IMR-90 (cell line): ENCODE results near the gene ARL8B. TPM values are rescaled to one million over a fixed set of nuclear protein-coding genes. Genes with fewer than 3 reads are reported as not detected.

ENCODE experiments used
- ATAC-seq: fragments of 200-7000 bp; cut with Tn5 transposase; 2 replicates; pipeline ENCODE4 v1.9.1; 2020; ENCODE audit warnings: low read depth, mild to moderate bottlenecking, moderate library complexity
- BruUV-seq: library from RNA; stranded (reverse); fragments of 400-500 nt; replicated peaks from 2 replicates; lab custom pipeline; 2021; lab: Mats Ljungman, UMichigan
- CTCF ChIA-PET: fragments of 300-600 bp; formaldehyde crosslinking; extraction: SDS; loops from one replicate; lab custom pipeline; 2021; ENCODE audit warnings: antibody characterized with exemption; lab: Yijun Ruan, JAX
- POLR2A ChIA-PET: fragments of 300-600 bp; sonication (Branson Sonifier 250); formaldehyde crosslinking; loops from one replicate; lab custom pipeline; 2022; ENCODE audit warnings: antibody characterized with exemption; ENCODE audit not compliant: unreplicated experiment; lab: Charles Lee
- DNase-seq: peaks from one replicate; pipeline ENCODE4 v3.0.0; 2013
- H2AFZ ChIP-seq: replicated peaks from 2 replicates; pipeline ENCODE3; 2013; ENCODE audit warnings: low read length, mild to moderate bottlenecking; ENCODE audit not compliant: poor library complexity
- H2AK5ac ChIP-seq: 2 replicates; pipeline ENCODE4 v1.6.1; 2013; ENCODE audit warnings: low read depth, low read length, inconsistent platforms
- H2AK9ac ChIP-seq: replicated peaks from 2 replicates; pipeline ENCODE3; 2013; ENCODE audit warnings: mild to moderate bottlenecking, low read depth, low read length, moderate library complexity; ENCODE audit not compliant: poor library complexity
- H2BK120ac ChIP-seq: 2 replicates; pipeline ENCODE4 v1.6.1; 2013; ENCODE audit warnings: low read depth, low read length, inconsistent platforms
- H2BK15ac ChIP-seq: 3 replicates; pipeline ENCODE4 v1.6.1; 2013; ENCODE audit warnings: low read depth, low read length, inconsistent platforms
- H2BK20ac ChIP-seq: 2 replicates; pipeline ENCODE4 v1.6.1; 2013; ENCODE audit warnings: low read depth, mild to moderate bottlenecking, inconsistent platforms, low read length, moderate library complexity
- H2BK5ac ChIP-seq: 2 replicates; pipeline ENCODE4 v1.6.1; 2013; ENCODE audit warnings: mild to moderate bottlenecking, low read depth, low read length, inconsistent platforms; ENCODE audit not compliant: poor library complexity, severe bottlenecking
- H3K14ac ChIP-seq: replicated peaks from 2 replicates; pipeline ENCODE4 v1.6.1; 2013; ENCODE audit warnings: low read depth, low read length, inconsistent platforms
- H3K18ac ChIP-seq: 2 replicates; pipeline ENCODE4 v1.6.1; 2013; ENCODE audit warnings: low read depth, low read length, control low read depth
- H3K23ac ChIP-seq: 2 replicates; pipeline ENCODE4 v1.6.1; 2013; ENCODE audit warnings: low read depth, low read length, inconsistent platforms
- H3K27ac ChIP-seq: 2 replicates; pipeline ENCODE4 v1.5.1; 2013; ENCODE audit warnings: mild to moderate bottlenecking, control low read depth, low read length; ENCODE audit not compliant: insufficient read depth
- H3K27me3 ChIP-seq: 2 replicates; pipeline ENCODE4 v1.6.1; 2013; ENCODE audit warnings: low read length; ENCODE audit not compliant: control insufficient read depth, insufficient read depth
- H3K36me3 ChIP-seq: 2 replicates; pipeline ENCODE4 v1.6.1; 2013; ENCODE audit warnings: low read length, mixed read lengths; ENCODE audit not compliant: control insufficient read depth, insufficient read depth
- H3K4ac ChIP-seq: 2 replicates; pipeline ENCODE4 v1.6.1; 2013; ENCODE audit warnings: low read depth, low read length, inconsistent platforms
- H3K4me1 ChIP-seq: 2 replicates; pipeline ENCODE4 v1.6.1; 2013; ENCODE audit warnings: low read length, mixed read lengths; ENCODE audit not compliant: control insufficient read depth, insufficient read depth
- H3K4me2 ChIP-seq: 2 replicates; pipeline ENCODE4 v1.6.1; 2013; ENCODE audit warnings: low read depth, mild to moderate bottlenecking, control low read depth, low read length, moderate library complexity
- H3K4me3 ChIP-seq: 2 replicates; pipeline ENCODE4 v1.5.1; 2013; ENCODE audit warnings: low read depth, mild to moderate bottlenecking, control low read depth, low read length, moderate library complexity; ENCODE audit not compliant: insufficient read depth
- H3K56ac ChIP-seq: 2 replicates; pipeline ENCODE4 v1.6.1; 2013; ENCODE audit warnings: low read length, inconsistent platforms; ENCODE audit not compliant: insufficient read depth; ENCODE audit errors: extremely low read depth
- H3K79me1 ChIP-seq, 2 experiments: 2 replicates each; pipeline ENCODE4 v1.6.1; 2013; ENCODE audit warnings: low read length in 2 of 2, inconsistent platforms in 1 of 2, low read depth in 1 of 2
- H3K9ac ChIP-seq: 2 replicates; pipeline ENCODE4 v1.6.1; 2013; ENCODE audit warnings: low read depth, low read length, control low read depth
- H3K9me1 ChIP-seq: 2 replicates; pipeline ENCODE4 v1.6.1; 2013; ENCODE audit warnings: low read length, inconsistent platforms; ENCODE audit not compliant: insufficient read depth
- H3K9me3 ChIP-seq: 2 replicates; pipeline ENCODE4 v1.6.1; 2013; ENCODE audit warnings: low read length; ENCODE audit not compliant: control insufficient read depth, insufficient read depth
- H4K20me1 ChIP-seq: 2 replicates; pipeline ENCODE4 v1.6.1; 2013; ENCODE audit warnings: low read length, inconsistent platforms; ENCODE audit not compliant: insufficient read depth
- H4K5ac ChIP-seq: 2 replicates; pipeline ENCODE4 v1.6.1; 2013; ENCODE audit warnings: mild to moderate bottlenecking, low read depth, low read length, control low read depth
- H4K8ac ChIP-seq, 2 experiments: 2 replicates each; pipeline ENCODE4 v1.6.1; 2013; ENCODE audit warnings: low read depth in 2 of 2, low read length in 2 of 2, control low read depth in 1 of 2, inconsistent platforms in 1 of 2
- H4K91ac ChIP-seq: 2 replicates; pipeline ENCODE4 v1.6.1; 2013; ENCODE audit warnings: low read depth, low read length, inconsistent platforms; ENCODE audit not compliant: insufficient read depth
- BHLHE40 ChIP-seq: fragments of 150-350 bp; IDR thresholded peaks from 2 replicates; pipeline ENCODE4 v1.6.1; 2016; ENCODE audit warnings: mild to moderate bottlenecking, low read depth, low read length
- CEBPB ChIP-seq: IDR thresholded peaks from 2 replicates; pipeline ENCODE4 v1.6.1; 2012; ENCODE audit warnings: low read depth, low read length, improper control_type of control experiment
- CHD1 ChIP-seq: IDR thresholded peaks from 2 replicates; pipeline ENCODE4 v1.6.1; 2012; ENCODE audit warnings: low read depth, low read length, improper control_type of control experiment
- FOS ChIP-seq: fragments of 150-350 bp; IDR thresholded peaks from 2 replicates; pipeline ENCODE4 v1.6.1; 2016; ENCODE audit warnings: low read depth, low read length
- MAFK ChIP-seq: IDR thresholded peaks from 2 replicates; pipeline ENCODE4 v1.6.1; 2012; ENCODE audit warnings: low read depth, low read length, improper control_type of control experiment
- MAZ ChIP-seq: IDR thresholded peaks from 2 replicates; pipeline ENCODE4 v1.6.1; 2012; ENCODE audit warnings: low read depth, mild to moderate bottlenecking, low read length, improper control_type of control experiment, moderate library complexity, borderline replicate concordance
- MXI1 ChIP-seq: IDR thresholded peaks from 2 replicates; pipeline ENCODE4 v1.6.1; 2012; ENCODE audit warnings: low read depth, mild to moderate bottlenecking, low read length, moderate library complexity, borderline replicate concordance
- NFE2L2 ChIP-seq: fragments of 150-350 bp; IDR thresholded peaks from 2 replicates; pipeline ENCODE4 v1.6.1; 2016; ENCODE audit warnings: low read depth, mild to moderate bottlenecking, low read length
- POLR2A ChIP-seq: IDR thresholded peaks from 2 replicates; pipeline ENCODE4 v1.6.1; 2012; ENCODE audit warnings: mild to moderate bottlenecking, low read depth, low read length
- RAD21 ChIP-seq: IDR thresholded peaks from 2 replicates; pipeline ENCODE4 v1.6.1; 2012; ENCODE audit warnings: low read length, improper control_type of control experiment
- RCOR1 ChIP-seq: IDR thresholded peaks from 2 replicates; pipeline ENCODE4 v1.6.1; 2012; ENCODE audit warnings: mild to moderate bottlenecking, low read length, improper control_type of control experiment; ENCODE audit not compliant: insufficient replicate concordance
- RFX5 ChIP-seq: IDR thresholded peaks from 2 replicates; pipeline ENCODE4 v1.8.0; 2012; ENCODE audit warnings: low read depth, mild to moderate bottlenecking, low read length, moderate library complexity
- SMC3 ChIP-seq: fragments of 150-350 bp; IDR thresholded peaks from 2 replicates; pipeline ENCODE4 v1.6.1; 2016; ENCODE audit warnings: low read depth, mild to moderate bottlenecking, antibody characterized with exemption, low read length, moderate library complexity
- WGBS, 2 experiments: methylation state at CpG; one replicate each; pipeline versions ENCODE4 v1.1.5 to v1.1.7; 2013; ENCODE audit warnings: missing lambda C conversion rate in 2 of 2; ENCODE audit not compliant: insufficient read length in 1 of 2; ENCODE audit errors: extremely low coverage in 2 of 2; 5-methylcytosine and 5-hydroxymethylcytosine counted together
- dilution Hi-C: fragments of 300-500 bp; cut with HindIII; formaldehyde crosslinking; loops from one replicate; pipeline ENCODE4 v1.14.3; 2018; ENCODE audit warnings: low sequenced_read_pairs; ENCODE audit not compliant: unreplicated experiment
- in situ Hi-C: fragments of 300-500 bp; cut with MboI; formaldehyde crosslinking; loops from 3 replicates; pipeline ENCODE4 v1.14.3; 2019; ENCODE audit warnings: low sequenced_read_pairs, inconsistent platforms, mixed read lengths
- intact Hi-C: fragments of 100-400 bp; cut with micrococcal nuclease; formaldehyde crosslinking; loops from 2 replicates; pipeline ENCODE4 v1.10.0; 2022
- polyA plus RNA-seq, 3 experiments: library from polyadenylated mRNA; depleted of rRNA; stranded (reverse); fragments of >200 nt; gene quantifications; 2 replicates each; pipeline ENCODE4 v1.2.3, GENCODE V29; 2012; ENCODE audit warnings: low replicate concordance in 1 of 3
- total RNA-seq: library from RNA; depleted of rRNA; stranded (reverse); fragments of >200 nt; gene quantifications from 2 replicates; pipeline ENCODE4 v1.2.3, GENCODE V29; 2012
- TF ChIP-seq, protein P1 (sequence below): conservative IDR thresholded peaks from 2 replicates; pipeline ENCODE4 v1.5.1; 2012; ENCODE audit warnings: mild to moderate bottlenecking, low read depth, low read length, improper control_type of control experiment
- TF ChIP-seq, protein P2 (sequence below): fragments of 150-350 bp; IDR thresholded peaks from 2 replicates; pipeline ENCODE4 v1.6.1; 2017; ENCODE audit warnings: mild to moderate bottlenecking, antibody characterized with exemption, low read length, low read depth
- TF ChIP-seq, protein P3 (sequence below): fragments of 150-350 bp; IDR thresholded peaks from 2 replicates; pipeline ENCODE4 v1.6.1; 2016; ENCODE audit warnings: low read depth, mild to moderate bottlenecking, low read length, moderate library complexity, borderline replicate concordance

ARL8B gene
- total and polyA plus RNA-seq, 2 of the 4 experiments (the other 2 are of a cell fraction) = 32.3 to 47.0 TPM

DNA sequence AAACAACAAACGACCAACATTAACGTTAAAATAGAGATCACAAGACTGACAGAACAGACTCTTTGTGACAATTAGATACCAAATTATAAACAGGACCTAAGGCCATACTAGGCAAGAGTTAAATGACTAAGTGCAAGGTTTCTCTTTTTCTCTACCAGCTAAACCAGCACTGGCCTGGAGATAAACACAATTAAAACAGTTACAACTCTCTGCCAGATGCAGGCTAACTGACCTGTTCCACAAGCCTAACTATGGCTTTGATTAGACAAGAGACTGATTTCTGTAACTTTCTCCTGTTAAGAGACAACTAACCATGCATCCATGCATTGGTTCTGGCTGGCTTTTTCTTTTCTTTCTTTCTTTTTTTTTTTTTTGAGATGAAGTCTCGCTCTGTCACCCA is 1.6 kb upstream of the ARL8B start:
- WGBS, 2 experiments = no CpG with 5 or more reads among the region's 3 CpGs
- no peak overlapping the region for H2AK5ac ChIP-seq
- CTCF ChIA-PET = interaction anchor here (0.7 kb wide), 1 partner anchor 14 kb away, joined by 3 read pairs; no protein-coding TSS in a partner anchor
- no peak overlapping the region for H3K9ac ChIP-seq
- no peak overlapping the region for H3K27ac ChIP-seq
- no peak overlapping the region for H2BK120ac ChIP-seq
- DNase-seq = no peak
- 0 out of 2 replicates have a peak, but pooled peaks cover 3% of the 10 kb centered on the region for H3K9me1 ChIP-seq
- H3K4me3 ChIP-seq = no peak overlapping the region
- H2AK9ac ChIP-seq = no peak overlapping the region
- POLR2A ChIA-PET = no interaction called here
- H3K56ac ChIP-seq = no peak overlapping the region
- no peaks in the 10 kb centered on the region for H3K36me3 ChIP-seq
- no peak overlapping the region for H3K18ac ChIP-seq
- TF ChIP-seq POLR2A = no peak
- TF ChIP-seq, protein P1, sequence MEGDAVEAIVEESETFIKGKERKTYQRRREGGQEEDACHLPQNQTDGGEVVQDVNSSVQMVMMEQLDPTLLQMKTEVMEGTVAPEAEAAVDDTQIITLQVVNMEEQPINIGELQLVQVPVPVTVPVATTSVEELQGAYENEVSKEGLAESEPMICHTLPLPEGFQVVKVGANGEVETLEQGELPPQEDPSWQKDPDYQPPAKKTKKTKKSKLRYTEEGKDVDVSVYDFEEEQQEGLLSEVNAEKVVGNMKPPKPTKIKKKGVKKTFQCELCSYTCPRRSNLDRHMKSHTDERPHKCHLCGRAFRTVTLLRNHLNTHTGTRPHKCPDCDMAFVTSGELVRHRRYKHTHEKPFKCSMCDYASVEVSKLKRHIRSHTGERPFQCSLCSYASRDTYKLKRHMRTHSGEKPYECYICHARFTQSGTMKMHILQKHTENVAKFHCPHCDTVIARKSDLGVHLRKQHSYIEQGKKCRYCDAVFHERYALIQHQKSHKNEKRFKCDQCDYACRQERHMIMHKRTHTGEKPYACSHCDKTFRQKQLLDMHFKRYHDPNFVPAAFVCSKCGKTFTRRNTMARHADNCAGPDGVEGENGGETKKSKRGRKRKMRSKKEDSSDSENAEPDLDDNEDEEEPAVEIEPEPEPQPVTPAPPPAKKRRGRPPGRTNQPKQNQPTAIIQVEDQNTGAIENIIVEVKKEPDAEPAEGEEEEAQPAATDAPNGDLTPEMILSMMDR = no peak
- no peak for TF ChIP-seq BHLHE40
- no peak for TF ChIP-seq CHD1
- no peak for TF ChIP-seq SMC3
- no peak for TF ChIP-seq CEBPB
- no peak for TF ChIP-seq RFX5
- TF ChIP-seq RAD21 = no peak
- TF ChIP-seq MXI1 = no peak
- TF ChIP-seq NFE2L2 = no peak
- TF ChIP-seq MAZ = no peak
- TF ChIP-seq, protein P2, sequence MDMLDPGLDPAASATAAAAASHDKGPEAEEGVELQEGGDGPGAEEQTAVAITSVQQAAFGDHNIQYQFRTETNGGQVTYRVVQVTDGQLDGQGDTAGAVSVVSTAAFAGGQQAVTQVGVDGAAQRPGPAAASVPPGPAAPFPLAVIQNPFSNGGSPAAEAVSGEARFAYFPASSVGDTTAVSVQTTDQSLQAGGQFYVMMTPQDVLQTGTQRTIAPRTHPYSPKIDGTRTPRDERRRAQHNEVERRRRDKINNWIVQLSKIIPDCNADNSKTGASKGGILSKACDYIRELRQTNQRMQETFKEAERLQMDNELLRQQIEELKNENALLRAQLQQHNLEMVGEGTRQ = no peak
- no peak for TF ChIP-seq FOS
- TF ChIP-seq RCOR1 = no peak
- TF ChIP-seq, protein P3, sequence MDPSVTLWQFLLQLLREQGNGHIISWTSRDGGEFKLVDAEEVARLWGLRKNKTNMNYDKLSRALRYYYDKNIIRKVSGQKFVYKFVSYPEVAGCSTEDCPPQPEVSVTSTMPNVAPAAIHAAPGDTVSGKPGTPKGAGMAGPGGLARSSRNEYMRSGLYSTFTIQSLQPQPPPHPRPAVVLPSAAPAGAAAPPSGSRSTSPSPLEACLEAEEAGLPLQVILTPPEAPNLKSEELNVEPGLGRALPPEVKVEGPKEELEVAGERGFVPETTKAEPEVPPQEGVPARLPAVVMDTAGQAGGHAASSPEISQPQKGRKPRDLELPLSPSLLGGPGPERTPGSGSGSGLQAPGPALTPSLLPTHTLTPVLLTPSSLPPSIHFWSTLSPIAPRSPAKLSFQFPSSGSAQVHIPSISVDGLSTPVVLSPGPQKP = no peak
- no peak for TF ChIP-seq MAFK
- peaks cover 2% of the 10 kb centered on the region; the same call in 1 of the 2 replicates for H3K4me1 ChIP-seq
- H4K20me1 ChIP-seq = peaks cover 30% of the 10 kb centered on the region
- no peaks in the 10 kb centered on the region for H3K9me3 ChIP-seq
- no peak overlapping the region for H3K14ac ChIP-seq
- no peak overlapping the region for H3K23ac ChIP-seq
- no peak overlapping the region for H4K91ac ChIP-seq
- H3K4ac ChIP-seq = no peak overlapping the region
- H2BK15ac ChIP-seq = no peak overlapping the region
- intact Hi-C loops (loop anchor here (5.0 kb wide), 1 partner anchor 463 kb away; no protein-coding TSS in a partner anchor), dilution Hi-C loops (no loop called here), in situ Hi-C loops (loop anchor here (10.0 kb wide), 1 partner anchor 136 kb away; no protein-coding TSS in a partner anchor)
- no peak overlapping the region for H2BK5ac ChIP-seq
- H2BK20ac ChIP-seq = no peak overlapping the region
- H3K4me2 ChIP-seq = no peak overlapping the region
- no peak overlapping the region for H4K8ac ChIP-seq
- BruUV-seq = no TSS peak
- no peak overlapping the region for H4K5ac ChIP-seq
- H3K27me3 ChIP-seq = no peaks in the 10 kb centered on the region
- ATAC-seq = no peak
- H2AFZ ChIP-seq = no peak overlapping the region
- peaks cover 0 to 17% of the 10 kb centered on the region in 2 experiments; a peak in 2 of 4 replicates for H3K79me1 ChIP-seq
